ENCODE measurements around the gene CNDP2. TPM values are rescaled to one million over a fixed set of nuclear protein-coding genes. Genes with fewer than 3 reads are reported as not detected.
"Not testable (repeated sequence)": the region's sequence is repeated elsewhere in the genome, so short reads cannot be mapped to it uniquely, and the experiment has no call there.

Gene CNDP2
- total RNA-seq, 1 experiment from 2014 or later: 52.7 TPM

GRCh38 chr18:74514860-74515495 is 18.8 kb downstream of the CNDP2 start:
- Histone ChIP-seq H3K9me3 (replicated peaks) (no peaks in the 10 kb centered on the region), H3K4me1 (no peaks in the 10 kb centered on the region), H3K36me3 (no peaks in the 10 kb centered on the region), H3K27ac (no peak overlapping the region), H3K4me3 (no peak overlapping the region), H3K27me3 (no peaks in the 10 kb centered on the region)
- no peak for DNase-seq

- H3K27ac ChIP-seq: no peak overlapping the region
Observed at GRCh38 chr18:74515620-74516231, 19.6 kb downstream of the CNDP2 start.

GRCh38 chr18:74516271-74517235 is 20.4 kb downstream of the CNDP2 start:
- no peak for DNase-seq
- H3K27ac ChIP-seq: no peak overlapping the region
- H3K27me3 ChIP-seq: no peaks in the 10 kb centered on the region
- no peak overlapping the region for H3K4me3 ChIP-seq
- no peaks in the 10 kb centered on the region for H3K9me3 ChIP-seq (replicated peaks)
- H3K36me3 ChIP-seq: no peaks in the 10 kb centered on the region
- H3K4me1 ChIP-seq: no peaks in the 10 kb centered on the region

More at GRCh38 chr18:74515620-74516231, 19.6 kb downstream of the CNDP2 start:
- Histone ChIP-seq H3K36me3 (no peaks in the 10 kb centered on the region), H3K27me3 (no peaks in the 10 kb centered on the region), H3K9me3 (replicated peaks) (no peaks in the 10 kb centered on the region), H3K4me1 (no peaks in the 10 kb centered on the region), H3K4me3 (no peak overlapping the region)
- no peak for DNase-seq

- Histone ChIP-seq H3K27me3 (no peaks in the 10 kb centered on the region), H3K4me3 (no peak overlapping the region), H3K36me3 (no peaks in the 10 kb centered on the region), H3K4me1 (no peaks in the 10 kb centered on the region), H3K9me3 (replicated peaks) (no peaks in the 10 kb centered on the region), H3K27ac (no peak overlapping the region)
- no peak for DNase-seq
Observed at GRCh38 chr18:74517236-74517630, 21.1 kb downstream of the CNDP2 start.

- no peak overlapping the region for H3K27ac ChIP-seq
- no peaks in the 10 kb centered on the region for H3K27me3 ChIP-seq
- no peaks in the 10 kb centered on the region for H3K9me3 ChIP-seq (replicated peaks)
- DNase-seq: no peak
- no peaks in the 10 kb centered on the region for H3K4me1 ChIP-seq
- H3K4me3 ChIP-seq: no peak overlapping the region
- H3K36me3 ChIP-seq: no peaks in the 10 kb centered on the region
Observed at GRCh38 chr18:74518456-74519295, 22.5 kb downstream of the CNDP2 start.

GRCh38 chr18:74519320-74520095 is 23.3 kb downstream of the CNDP2 start:
- Histone ChIP-seq H3K4me3 (no peak overlapping the region), H3K27me3 (no peaks in the 10 kb centered on the region), H3K4me1 (no peaks in the 10 kb centered on the region), H3K36me3 (no peaks in the 10 kb centered on the region), H3K9me3 (replicated peaks) (no peaks in the 10 kb centered on the region), H3K27ac (no peak overlapping the region)
- no peak for DNase-seq

GRCh38 chr18:74520096-74520833 is 24.1 kb downstream of the CNDP2 start:
- no peaks in the 10 kb centered on the region for H3K9me3 ChIP-seq (replicated peaks)
- DNase-seq: no peak
- H3K27me3 ChIP-seq: no peaks in the 10 kb centered on the region
- H3K4me1 ChIP-seq: no peaks in the 10 kb centered on the region
- no peaks in the 10 kb centered on the region for H3K36me3 ChIP-seq
- no peak overlapping the region for H3K4me3 ChIP-seq
- H3K27ac ChIP-seq: no peak overlapping the region

- Histone ChIP-seq H3K9me3 (replicated peaks) (no peaks in the 10 kb centered on the region), H3K4me3 (no peak overlapping the region), H3K36me3 (no peaks in the 10 kb centered on the region), H3K27ac (no peak overlapping the region), H3K27me3 (no peaks in the 10 kb centered on the region), H3K4me1 (no peaks in the 10 kb centered on the region)
- DNase-seq: no peak
Observed at GRCh38 chr18:74521068-74521725, 25.0 kb downstream of the CNDP2 start.

- Histone ChIP-seq H3K9me3 (replicated peaks) (no peaks in the 10 kb centered on the region), H3K27me3 (no peaks in the 10 kb centered on the region), H3K27ac (no peak overlapping the region), H3K36me3 (no peaks in the 10 kb centered on the region), H3K4me3 (no peak overlapping the region), H3K4me1 (no peaks in the 10 kb centered on the region)
- no peak for DNase-seq
Observed at GRCh38 chr18:74522635-74523548, 26.7 kb downstream of the CNDP2 start.

GRCh38 chr18:74524097-74524496 is 27.9 kb downstream of the CNDP2 start:
- no peak for DNase-seq
- Histone ChIP-seq H3K9me3 (replicated peaks) (no peaks in the 10 kb centered on the region), H3K4me3 (no peak overlapping the region), H3K27me3 (no peaks in the 10 kb centered on the region), H3K36me3 (no peaks in the 10 kb centered on the region), H3K4me1 (no peaks in the 10 kb centered on the region), H3K27ac (no peak overlapping the region)

- H3K4me1 ChIP-seq; DNase-seq; H3K4me3 ChIP-seq; H3K9me3 ChIP-seq (replicated peaks); H3K27me3 ChIP-seq; H3K36me3 ChIP-seq; H3K27ac ChIP-seq: not testable (repeated sequence)
Observed at GRCh38 chr18:74524915-74525314, 28.8 kb downstream of the CNDP2 start.

GRCh38 chr18:74525741-74526140 is 29.6 kb downstream of the CNDP2 start:
- Histone ChIP-seq H3K27ac (no peak overlapping the region), H3K27me3 (no peaks in the 10 kb centered on the region), H3K4me1 (no peaks in the 10 kb centered on the region), H3K36me3 (no peaks in the 10 kb centered on the region), H3K4me3 (no peak overlapping the region), H3K9me3 (replicated peaks) (no peaks in the 10 kb centered on the region)
- no peak for DNase-seq

Data from SJCRH30 (cell line).